SK-N-SH (cell line): ENCODE results near the gene PPM1L. TPM values are rescaled to one million over a fixed set of nuclear protein-coding genes. Genes with fewer than 3 reads are reported as not detected.
"Not testable (repeated sequence)": the region's sequence is repeated elsewhere in the genome, so short reads cannot be mapped to it uniquely, and the experiment has no call there.

Experiments
- CTCF ChIA-PET: fragments of 300-600, 350-600 bp; formaldehyde crosslinking; extraction: SDS; loops from one replicate; lab custom pipeline; 2021; lab: Yijun Ruan, JAX
- POLR2A ChIA-PET: fragments of 350-600 bp; sonication (Branson Sonifier 250); formaldehyde crosslinking; extraction: SDS; loops from one replicate; lab custom pipeline; 2020; ENCODE audit warnings: antibody characterized with exemption, inconsistent platforms; lab: Yijun Ruan, JAX
- DNase-seq: peaks from one replicate; pipeline ENCODE4 v3.0.0; 2012
- H2AFZ ChIP-seq: fragments of 200-600 bp; sonication (generic); 2 replicates; pipeline ENCODE4 v1.8.1; 2016; ENCODE audit warnings: antibody characterized with exemption, mild to moderate bottlenecking, low read depth
- H3F3A ChIP-seq: fragments of 200-600 bp; sonication (generic); replicated peaks from 2 replicates; pipeline ENCODE3; 2016; ENCODE audit warnings: antibody characterized with exemption, mild to moderate bottlenecking; ENCODE audit not compliant: insufficient read depth
- H3K27ac ChIP-seq, 2 experiments: fragments of 200-500 bp in 1 of 2; fragments of 200-600 bp in 1 of 2; sonication (Bioruptor generic) in 1 of 2; sonication (generic), shearing (Covaris generic) in 1 of 2; 2 replicates each; pipeline versions ENCODE4 v1.5.1 to v1.6.1; 2014 to 2016; ENCODE audit warnings: low read depth in 2 of 2, inconsistent platforms in 1 of 2, low read length in 1 of 2, mild to moderate bottlenecking in 1 of 2, mixed read lengths in 1 of 2
- H3K27me3 ChIP-seq: fragments of 200-600 bp; sonication (generic), shearing (Covaris generic); 2 replicates; pipeline ENCODE4 v1.6.1; 2016; ENCODE audit warnings: mixed run types; ENCODE audit not compliant: insufficient read depth
- H3K36me3 ChIP-seq, 2 experiments: fragments of 200-500 bp in 1 of 2; fragments of 200-600 bp in 1 of 2; sonication (Bioruptor generic) in 1 of 2; sonication (generic) in 1 of 2; replicated peaks in 1 of 2; 2 replicates each; pipeline versions ENCODE3 to v1.5.1; 2014 to 2016; ENCODE audit warnings: low read length in 1 of 2, mild to moderate bottlenecking in 1 of 2; ENCODE audit not compliant: insufficient read depth in 2 of 2, control insufficient read depth in 1 of 2
- H3K4me1 ChIP-seq, 2 experiments: fragments of 200-500 bp in 1 of 2; fragments of 200-600 bp in 1 of 2; sonication (Bioruptor generic) in 1 of 2; sonication (generic), shearing (Covaris generic) in 1 of 2; 2 replicates each; pipeline versions ENCODE4 v1.5.1 to v1.6.1; 2014 to 2016; ENCODE audit warnings: low read depth in 1 of 2, low read length in 1 of 2, mixed run types in 1 of 2; ENCODE audit not compliant: insufficient read depth in 2 of 2, control insufficient read depth in 1 of 2
- H3K4me2 ChIP-seq: fragments of 200-600 bp; sonication (generic), shearing (Covaris generic); 2 replicates; pipeline ENCODE4 v1.6.1; 2017; ENCODE audit warnings: mixed run types
- H3K4me3 ChIP-seq, 2 experiments: fragments of 200-500 bp in 1 of 2; fragments of 200-600 bp in 1 of 2; sonication (Bioruptor generic) in 1 of 2; sonication (generic), shearing (Covaris generic) in 1 of 2; 2 replicates each; pipeline versions ENCODE4 v1.5.1 to v1.8.1; 2014 to 2016; ENCODE audit warnings: low read depth in 2 of 2, inconsistent platforms in 1 of 2, low read length in 1 of 2, mild to moderate bottlenecking in 1 of 2, mixed read lengths in 1 of 2, moderate library complexity in 1 of 2
- H3K79me2 ChIP-seq: fragments of 200-600 bp; sonication (generic); 2 replicates; pipeline ENCODE4 v1.8.1; 2017; ENCODE audit warnings: mild to moderate bottlenecking; ENCODE audit not compliant: insufficient read depth
- H3K9ac ChIP-seq: fragments of 200-600 bp; sonication (generic); 2 replicates; pipeline ENCODE4 v1.6.1; 2017; ENCODE audit warnings: mixed run types
- H3K9me2 ChIP-seq: fragments of 200-600 bp; sonication (generic); 2 replicates; pipeline ENCODE4 v1.6.1; 2017; ENCODE audit warnings: mixed run types
- H3K9me3 ChIP-seq: fragments of 200-600 bp; sonication (generic); 2 replicates; pipeline ENCODE4 v1.6.1; 2017; ENCODE audit warnings: mixed run types, mild to moderate bottlenecking, moderate library complexity
- H4K20me1 ChIP-seq: fragments of 200-600 bp; sonication (generic); 2 replicates; pipeline ENCODE4 v1.6.1; 2017; ENCODE audit warnings: mild to moderate bottlenecking, mixed run types; ENCODE audit not compliant: insufficient read depth
- CHD2 ChIP-seq: fragments of 150-350 bp; IDR thresholded peaks from 2 replicates; pipeline ENCODE4 v1.6.1; 2018; ENCODE audit warnings: low read length; ENCODE audit not compliant: partially characterized antibody
- FOSL2 ChIP-seq: IDR thresholded peaks from 2 replicates; pipeline ENCODE4 v1.4.0; 2012; ENCODE audit warnings: low read depth, mild to moderate bottlenecking, moderate library complexity, borderline replicate concordance
- FOXJ3 ChIP-seq: sonication (generic); formaldehyde crosslinking; IDR thresholded peaks from 2 replicates; pipeline ENCODE4 v1.5.1; 2020; ENCODE audit warnings: mild to moderate bottlenecking, missing genetic modification reagents
- JUND ChIP-seq: IDR thresholded peaks from 2 replicates; pipeline ENCODE4 v1.4.0; 2012
- MEF2A ChIP-seq: IDR thresholded peaks from 2 replicates; pipeline ENCODE4 v1.4.0; 2012; ENCODE audit warnings: low read depth, borderline replicate concordance
- MXI1 ChIP-seq: IDR thresholded peaks from 2 replicates; pipeline ENCODE4 v1.6.1; 2012; ENCODE audit warnings: mild to moderate bottlenecking, low read depth, low read length, improper control_type of control experiment
- NFIC ChIP-seq: IDR thresholded peaks from 2 replicates; pipeline ENCODE4 v1.4.0; 2012; ENCODE audit warnings: borderline replicate concordance
- RAD21 ChIP-seq: IDR thresholded peaks from 2 replicates; pipeline ENCODE4 v1.6.1; 2012; ENCODE audit warnings: mild to moderate bottlenecking, low read length
- RFX5 ChIP-seq: IDR thresholded peaks from 2 replicates; pipeline ENCODE4 v1.6.1; 2012; ENCODE audit warnings: mild to moderate bottlenecking, improper control_type of control experiment, low read length
- RXRA ChIP-seq: IDR thresholded peaks from 2 replicates; pipeline ENCODE4 v1.4.0; 2012; ENCODE audit warnings: low read depth, mild to moderate bottlenecking, borderline replicate concordance
- SIN3A ChIP-seq: IDR thresholded peaks from 2 replicates; pipeline ENCODE4 v1.6.1; 2012; ENCODE audit warnings: low read depth, mild to moderate bottlenecking, low read length, moderate library complexity, borderline replicate concordance
- SMC3 ChIP-seq: IDR thresholded peaks from 2 replicates; pipeline ENCODE4 v1.6.1; 2012; ENCODE audit warnings: low read depth, low read length, improper control_type of control experiment
- TAF1 ChIP-seq: IDR thresholded peaks from 2 replicates; pipeline ENCODE4 v1.6.1; 2012; ENCODE audit warnings: low read depth, mild to moderate bottlenecking, low read length, moderate library complexity, borderline replicate concordance
- TCF12 ChIP-seq: IDR thresholded peaks from 2 replicates; pipeline ENCODE4 v1.4.0; 2012
- TEAD4 ChIP-seq: IDR thresholded peaks from 2 replicates; pipeline ENCODE4 v1.4.0; 2012; ENCODE audit warnings: mild to moderate bottlenecking, borderline replicate concordance; ENCODE audit not compliant: insufficient read depth
- WGBS: methylation state at CpG from one replicate; pipeline ENCODE4 v1.1.6; 2017; ENCODE audit warnings: low lambda C conversion rate; 5-methylcytosine and 5-hydroxymethylcytosine counted together
- polyA plus RNA-seq, 3 experiments: library from polyadenylated mRNA; depleted of rRNA; stranded (reverse); fragments of >200 nt; gene quantifications; 2 replicates each; pipeline ENCODE4 v1.2.3, GENCODE V29; 2012
- TF ChIP-seq, protein P1 (sequence below): fragments of 200-600 bp; sonication (generic); IDR thresholded peaks from 2 replicates; pipeline ENCODE4 v1.6.1; 2017; ENCODE audit warnings: antibody characterized with exemption, mild to moderate bottlenecking, moderate library complexity
- TF ChIP-seq, protein P2 (sequence below): IDR thresholded peaks from 2 replicates; pipeline ENCODE4 v1.4.0; 2012; ENCODE audit warnings: low read depth, borderline replicate concordance
- TF ChIP-seq, protein P3 (sequence below): IDR thresholded peaks from 2 replicates; pipeline ENCODE4 v1.6.1; 2012; ENCODE audit warnings: mild to moderate bottlenecking, low read depth, low read length, moderate library complexity
- TF ChIP-seq, protein P4 (sequence below): fragments of 150-350 bp; IDR thresholded peaks from 2 replicates; pipeline ENCODE4 v1.6.1; 2017; ENCODE audit warnings: antibody characterized with exemption, low read length, low read depth, borderline replicate concordance

PPM1L gene
- polyA plus RNA-seq, 1 of the 3 experiments (the other 2 are of a cell fraction) = 0.16 TPM

DNA sequence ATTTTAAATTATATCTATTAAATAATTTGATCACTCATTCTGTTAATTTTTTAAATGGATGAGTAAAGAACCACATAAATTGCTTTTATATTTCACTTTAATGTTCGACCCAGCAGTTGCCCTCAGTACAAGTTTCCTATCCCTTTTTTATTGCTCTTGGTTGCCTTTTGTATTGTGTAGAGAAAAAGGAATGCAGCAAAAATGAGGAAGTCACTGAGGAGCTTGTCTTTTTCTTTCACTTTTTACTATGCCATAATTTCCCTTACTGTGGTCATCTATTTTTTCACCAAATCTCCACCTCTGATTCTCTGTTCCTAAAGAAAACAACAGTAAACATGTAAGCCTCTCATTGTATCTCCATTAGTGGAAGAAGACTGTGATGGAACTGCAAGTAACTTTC is 226.5 kb downstream of the PPM1L start:
- ChIA-PET POLR2A (no interaction called here), CTCF (no interaction called here)
- WGBS = 8% methylated on average over 1 of the region's 1 CpG

DNA sequence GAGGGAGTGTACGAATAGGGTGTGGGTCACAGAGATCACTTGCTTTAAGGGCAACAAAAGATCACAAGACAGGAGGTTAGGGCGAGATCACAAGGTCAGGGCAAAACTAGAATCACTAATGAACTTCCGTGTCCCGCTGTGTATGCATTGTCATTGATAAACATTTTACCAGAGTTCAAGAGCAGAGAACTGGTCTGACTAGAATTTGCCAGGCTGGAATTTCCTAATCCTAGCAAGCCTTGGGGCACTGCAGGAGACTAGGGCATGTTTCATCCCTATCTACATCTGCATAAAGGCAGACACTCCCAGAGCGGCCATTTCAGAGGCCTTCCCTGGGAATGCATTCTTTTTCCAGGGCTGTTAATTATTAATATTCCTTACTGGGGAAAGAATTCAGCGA is 227.9 kb downstream of the PPM1L start:
- H3F3A ChIP-seq, POLR2A ChIA-PET, H3K36me3 ChIP-seq, H3K9me2 ChIP-seq, H3K27me3 ChIP-seq, H3K4me1 ChIP-seq, H3K79me2 ChIP-seq, H3K9me3 ChIP-seq, H2AFZ ChIP-seq, H3K4me2 ChIP-seq, H3K9ac ChIP-seq, H3K4me3 ChIP-seq, H4K20me1 ChIP-seq, DNase-seq, H3K27ac ChIP-seq, CTCF ChIA-PET: not testable (repeated sequence)
- 55% methylated on average over 6 of the region's 6 CpGs for WGBS

More for the DNA sequence above, 226.5 kb downstream of the PPM1L start:
- no peak for DNase-seq
- Histone ChIP-seq H3F3A (no peaks in the 10 kb centered on the region), H3K9me3 (no peaks in the 10 kb centered on the region), H3K4me2 (no peak overlapping the region), H4K20me1 (no peaks in the 10 kb centered on the region), H3K27ac (no peak overlapping the region), H3K9ac (no peak overlapping the region), H3K9me2 (no peaks in the 10 kb centered on the region), H3K79me2 (no peaks in the 10 kb centered on the region), H2AFZ (no peak overlapping the region), H3K27me3 (no peaks in the 10 kb centered on the region), H3K36me3 (no peaks in the 10 kb centered on the region), H3K4me1 (peaks cover 0 to 3% of the 10 kb centered on the region in 2 experiments; a peak in 2 of 4 replicates), H3K4me3 (no peak overlapping the region)
- TF ChIP-seq, protein P1, sequence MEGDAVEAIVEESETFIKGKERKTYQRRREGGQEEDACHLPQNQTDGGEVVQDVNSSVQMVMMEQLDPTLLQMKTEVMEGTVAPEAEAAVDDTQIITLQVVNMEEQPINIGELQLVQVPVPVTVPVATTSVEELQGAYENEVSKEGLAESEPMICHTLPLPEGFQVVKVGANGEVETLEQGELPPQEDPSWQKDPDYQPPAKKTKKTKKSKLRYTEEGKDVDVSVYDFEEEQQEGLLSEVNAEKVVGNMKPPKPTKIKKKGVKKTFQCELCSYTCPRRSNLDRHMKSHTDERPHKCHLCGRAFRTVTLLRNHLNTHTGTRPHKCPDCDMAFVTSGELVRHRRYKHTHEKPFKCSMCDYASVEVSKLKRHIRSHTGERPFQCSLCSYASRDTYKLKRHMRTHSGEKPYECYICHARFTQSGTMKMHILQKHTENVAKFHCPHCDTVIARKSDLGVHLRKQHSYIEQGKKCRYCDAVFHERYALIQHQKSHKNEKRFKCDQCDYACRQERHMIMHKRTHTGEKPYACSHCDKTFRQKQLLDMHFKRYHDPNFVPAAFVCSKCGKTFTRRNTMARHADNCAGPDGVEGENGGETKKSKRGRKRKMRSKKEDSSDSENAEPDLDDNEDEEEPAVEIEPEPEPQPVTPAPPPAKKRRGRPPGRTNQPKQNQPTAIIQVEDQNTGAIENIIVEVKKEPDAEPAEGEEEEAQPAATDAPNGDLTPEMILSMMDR = no peak
- TF ChIP-seq RAD21 (no peak), NFIC (no peak), TCF12 (no peak), CHD2 (no peak), TEAD4 (no peak), MXI1 (no peak), SMC3 (no peak), FOXJ3 (CRISPR knock-in tag) (no peak), SIN3A (no peak), RFX5 (no peak), RXRA (no peak), TAF1 (no peak), MEF2A (no peak), FOSL2 (no peak), JUND (no peak)
- TF ChIP-seq, protein P2, sequence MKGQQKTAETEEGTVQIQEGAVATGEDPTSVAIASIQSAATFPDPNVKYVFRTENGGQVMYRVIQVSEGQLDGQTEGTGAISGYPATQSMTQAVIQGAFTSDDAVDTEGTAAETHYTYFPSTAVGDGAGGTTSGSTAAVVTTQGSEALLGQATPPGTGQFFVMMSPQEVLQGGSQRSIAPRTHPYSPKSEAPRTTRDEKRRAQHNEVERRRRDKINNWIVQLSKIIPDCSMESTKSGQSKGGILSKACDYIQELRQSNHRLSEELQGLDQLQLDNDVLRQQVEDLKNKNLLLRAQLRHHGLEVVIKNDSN = no peak
- TF ChIP-seq, protein P3, sequence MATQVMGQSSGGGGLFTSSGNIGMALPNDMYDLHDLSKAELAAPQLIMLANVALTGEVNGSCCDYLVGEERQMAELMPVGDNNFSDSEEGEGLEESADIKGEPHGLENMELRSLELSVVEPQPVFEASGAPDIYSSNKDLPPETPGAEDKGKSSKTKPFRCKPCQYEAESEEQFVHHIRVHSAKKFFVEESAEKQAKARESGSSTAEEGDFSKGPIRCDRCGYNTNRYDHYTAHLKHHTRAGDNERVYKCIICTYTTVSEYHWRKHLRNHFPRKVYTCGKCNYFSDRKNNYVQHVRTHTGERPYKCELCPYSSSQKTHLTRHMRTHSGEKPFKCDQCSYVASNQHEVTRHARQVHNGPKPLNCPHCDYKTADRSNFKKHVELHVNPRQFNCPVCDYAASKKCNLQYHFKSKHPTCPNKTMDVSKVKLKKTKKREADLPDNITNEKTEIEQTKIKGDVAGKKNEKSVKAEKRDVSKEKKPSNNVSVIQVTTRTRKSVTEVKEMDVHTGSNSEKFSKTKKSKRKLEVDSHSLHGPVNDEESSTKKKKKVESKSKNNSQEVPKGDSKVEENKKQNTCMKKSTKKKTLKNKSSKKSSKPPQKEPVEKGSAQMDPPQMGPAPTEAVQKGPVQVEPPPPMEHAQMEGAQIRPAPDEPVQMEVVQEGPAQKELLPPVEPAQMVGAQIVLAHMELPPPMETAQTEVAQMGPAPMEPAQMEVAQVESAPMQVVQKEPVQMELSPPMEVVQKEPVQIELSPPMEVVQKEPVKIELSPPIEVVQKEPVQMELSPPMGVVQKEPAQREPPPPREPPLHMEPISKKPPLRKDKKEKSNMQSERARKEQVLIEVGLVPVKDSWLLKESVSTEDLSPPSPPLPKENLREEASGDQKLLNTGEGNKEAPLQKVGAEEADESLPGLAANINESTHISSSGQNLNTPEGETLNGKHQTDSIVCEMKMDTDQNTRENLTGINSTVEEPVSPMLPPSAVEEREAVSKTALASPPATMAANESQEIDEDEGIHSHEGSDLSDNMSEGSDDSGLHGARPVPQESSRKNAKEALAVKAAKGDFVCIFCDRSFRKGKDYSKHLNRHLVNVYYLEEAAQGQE = no peak
- TF ChIP-seq, protein P4, sequence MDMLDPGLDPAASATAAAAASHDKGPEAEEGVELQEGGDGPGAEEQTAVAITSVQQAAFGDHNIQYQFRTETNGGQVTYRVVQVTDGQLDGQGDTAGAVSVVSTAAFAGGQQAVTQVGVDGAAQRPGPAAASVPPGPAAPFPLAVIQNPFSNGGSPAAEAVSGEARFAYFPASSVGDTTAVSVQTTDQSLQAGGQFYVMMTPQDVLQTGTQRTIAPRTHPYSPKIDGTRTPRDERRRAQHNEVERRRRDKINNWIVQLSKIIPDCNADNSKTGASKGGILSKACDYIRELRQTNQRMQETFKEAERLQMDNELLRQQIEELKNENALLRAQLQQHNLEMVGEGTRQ = no peak
